ENCODE data around the gene STRBP.

Gene STRBP

GRCh38 chr9:123235448-123235847 is 32.9 kb downstream of the STRBP start:
- no peak overlapping the region for H3K4me3 ChIP-seq (replicated peaks; ENCODE audit: insufficient read depth, low read length)
- no peaks in the 10 kb centered on the region for H3K27me3 ChIP-seq (ENCODE audit: insufficient read depth, poor library complexity, severe bottlenecking)
- no peak for DNase-seq (ENCODE audit: low read depth in 1 of 2, low spot score in 1 of 2)
- H3K27ac ChIP-seq (replicated peaks) = no peak overlapping the region
- TF ChIP-seq SPI1 (IDR thresholded peaks at IDR 0.05; ENCODE audit: borderline replicate concordance, low read depth) (no peak), GABPA (IDR thresholded peaks at IDR 0.05; ENCODE audit: low read depth) (no peak), CTCF (IDR thresholded peaks at IDR 0.05; ENCODE audit: insufficient read depth, low read length) (no peak), REST (IDR thresholded peaks at IDR 0.05; ENCODE audit: insufficient replicate concordance, low read depth) (no peak), POLR2AphosphoS5 (IDR thresholded peaks at IDR 0.05; ENCODE audit: low read depth) (no peak)

GRCh38 chr9:123234853-123235252 is 33.5 kb downstream of the STRBP start:
- no peak overlapping the region for H3K27ac ChIP-seq (replicated peaks)
- H3K4me3 ChIP-seq (replicated peaks; ENCODE audit: insufficient read depth, low read length) = no peak overlapping the region
- DNase-seq (ENCODE audit: low read depth in 1 of 2, low spot score in 1 of 2) = no peak
- no peaks in the 10 kb centered on the region for H3K27me3 ChIP-seq (ENCODE audit: insufficient read depth, poor library complexity, severe bottlenecking)
- TF ChIP-seq CTCF (IDR thresholded peaks at IDR 0.05; ENCODE audit: insufficient read depth, low read length) (no peak), GABPA (IDR thresholded peaks at IDR 0.05; ENCODE audit: low read depth) (no peak), SPI1 (IDR thresholded peaks at IDR 0.05; ENCODE audit: borderline replicate concordance, low read depth) (no peak), POLR2AphosphoS5 (IDR thresholded peaks at IDR 0.05; ENCODE audit: low read depth) (no peak), REST (IDR thresholded peaks at IDR 0.05; ENCODE audit: insufficient replicate concordance, low read depth) (no peak)

- Histone ChIP-seq H3K27ac (replicated peaks) (no peak overlapping the region), H3K27me3 (ENCODE audit: insufficient read depth, poor library complexity, severe bottlenecking) (no peaks in the 10 kb centered on the region), H3K4me3 (replicated peaks; ENCODE audit: insufficient read depth, low read length) (no peak overlapping the region)
- no peak for DNase-seq (ENCODE audit: low read depth in 1 of 2, low spot score in 1 of 2)
- TF ChIP-seq GABPA (IDR thresholded peaks at IDR 0.05; ENCODE audit: low read depth) = no peak
- no peak for TF ChIP-seq REST (IDR thresholded peaks at IDR 0.05; ENCODE audit: insufficient replicate concordance, low read depth)
- no peak for TF ChIP-seq POLR2AphosphoS5 (IDR thresholded peaks at IDR 0.05; ENCODE audit: low read depth)
- no peak for TF ChIP-seq SPI1 (IDR thresholded peaks at IDR 0.05; ENCODE audit: borderline replicate concordance, low read depth)
- TF ChIP-seq CTCF (IDR thresholded peaks at IDR 0.05; ENCODE audit: insufficient read depth, low read length) = no peak
These were observed 36.1 kb downstream of the STRBP start for GRCh38 chr9:123232332-123232731.

All from HL-60 (cell line).